ENCODE measurements around the gene PHLDB2. TPM values are rescaled to one million over a fixed set of nuclear protein-coding genes. Genes with fewer than 3 reads are reported as not detected.

PHLDB2 gene
- polyA plus RNA-seq, 1 donor (not counting 4 experiments of a cell fraction or from before 2014, with no cell fraction given): 150 TPM

GRCh38 chr3:111819927-111820326 lies 39.1 kb upstream of the PHLDB2 start:
- no peaks in the 10 kb centered on the region for H3K4me1 ChIP-seq (ENCODE audit: control insufficient read depth, extremely low read depth, insufficient read depth, low read length)
- dilution Hi-C loops (cut with MboI; ENCODE audit: extremely low pct_ligation_motif_present, low sequenced_read_pairs): no loop called here
- DNase-seq (ENCODE audit: low read depth, low spot score): no peak
- no peak for FAIRE-seq
- H3K79me2 ChIP-seq (ENCODE audit: control insufficient read depth, insufficient read depth, low read length): no peaks in the 10 kb centered on the region
- H3K4me3 ChIP-seq (ENCODE audit: control insufficient read depth in 2 of 3, extremely low read depth in 1 of 3, insufficient read depth in 2 of 3, low read depth in 1 of 3, low read length in 3 of 3): no peak overlapping the region
- H3K4me2 ChIP-seq (ENCODE audit: control insufficient read depth, extremely low read depth, insufficient read depth, low read depth, low read length): no peak overlapping the region
- no peaks in the 10 kb centered on the region for H3K36me3 ChIP-seq (ENCODE audit: control insufficient read depth in 2 of 2, extremely low read depth in 1 of 2, insufficient read depth in 2 of 2, low read length in 2 of 2)
- TF ChIP-seq CTCF (optimal IDR thresholded peaks at IDR 0.05 in 1 of 3, IDR thresholded peaks at IDR 0.05 in 1 of 3, conservative IDR thresholded peaks at IDR 0.05 in 1 of 3; ENCODE audit: extremely low read depth in 1 of 3, insufficient read depth in 2 of 3, low read length in 3 of 3) (no peak), EZH2 (IDR thresholded peaks at IDR 0.05; ENCODE audit: low read length) (no peak)
- H3K27ac ChIP-seq (ENCODE audit: control insufficient read depth, insufficient read depth, low read length): no peak overlapping the region
- H3K9me3 ChIP-seq (ENCODE audit: control insufficient read depth, low read depth, low read length): peaks cover 2% of the 10 kb centered on the region
- H2AFZ ChIP-seq (ENCODE audit: control insufficient read depth, low read length): no peak overlapping the region
- H3K27me3 ChIP-seq (ENCODE audit: control insufficient read depth, extremely low read depth, insufficient read depth, low read length): no peaks in the 10 kb centered on the region
- H4K20me1 ChIP-seq (ENCODE audit: control insufficient read depth, extremely low read depth, insufficient read depth, low read length): no peaks in the 10 kb centered on the region
- H3K9ac ChIP-seq (ENCODE audit: control insufficient read depth, extremely low read depth, insufficient read depth, low read length): no peak overlapping the region
- no peaks in the 10 kb centered on the region for H3K9me1 ChIP-seq (ENCODE audit: control insufficient read depth, extremely low read depth, insufficient read depth, low read length)

GRCh38 chr3:111820651-111821050 lies 38.4 kb upstream of the PHLDB2 start:
- H3K36me3 ChIP-seq (ENCODE audit: control insufficient read depth in 2 of 2, extremely low read depth in 1 of 2, insufficient read depth in 2 of 2, low read length in 2 of 2): no peaks in the 10 kb centered on the region
- no peak overlapping the region for H3K27ac ChIP-seq (ENCODE audit: control insufficient read depth, insufficient read depth, low read length)
- FAIRE-seq (no peak), DNase-seq (ENCODE audit: low read depth, low spot score) (no peak)
- dilution Hi-C loops (cut with MboI; ENCODE audit: extremely low pct_ligation_motif_present, low sequenced_read_pairs): no loop called here
- H3K79me2 ChIP-seq (ENCODE audit: control insufficient read depth, insufficient read depth, low read length): no peaks in the 10 kb centered on the region
- no peaks in the 10 kb centered on the region for H4K20me1 ChIP-seq (ENCODE audit: control insufficient read depth, extremely low read depth, insufficient read depth, low read length)
- no peaks in the 10 kb centered on the region for H3K4me1 ChIP-seq (ENCODE audit: control insufficient read depth, extremely low read depth, insufficient read depth, low read length)
- no peaks in the 10 kb centered on the region for H3K27me3 ChIP-seq (ENCODE audit: control insufficient read depth, extremely low read depth, insufficient read depth, low read length)
- H3K4me3 ChIP-seq (ENCODE audit: control insufficient read depth in 2 of 3, extremely low read depth in 1 of 3, insufficient read depth in 2 of 3, low read depth in 1 of 3, low read length in 3 of 3): no peak overlapping the region
- no peak overlapping the region for H3K4me2 ChIP-seq (ENCODE audit: control insufficient read depth, extremely low read depth, insufficient read depth, low read depth, low read length)
- H2AFZ ChIP-seq (ENCODE audit: control insufficient read depth, low read length): no peak overlapping the region
- H3K9me1 ChIP-seq (ENCODE audit: control insufficient read depth, extremely low read depth, insufficient read depth, low read length): no peaks in the 10 kb centered on the region
- H3K9ac ChIP-seq (ENCODE audit: control insufficient read depth, extremely low read depth, insufficient read depth, low read length): no peak overlapping the region
- peaks cover 2% of the 10 kb centered on the region for H3K9me3 ChIP-seq (ENCODE audit: control insufficient read depth, low read depth, low read length)
- TF ChIP-seq EZH2 (IDR thresholded peaks at IDR 0.05; ENCODE audit: low read length) (no peak), CTCF (optimal IDR thresholded peaks at IDR 0.05 in 1 of 3, IDR thresholded peaks at IDR 0.05 in 1 of 3, conservative IDR thresholded peaks at IDR 0.05 in 1 of 3; ENCODE audit: extremely low read depth in 1 of 3, insufficient read depth in 2 of 3, low read length in 3 of 3) (no peak)

All from keratinocyte (primary cell).